Stomach (tissue), 4 donors: ENCODE measurements around the gene FAM200A.

ENCODE experiments used
- EP300 ChIP-seq: sonication (generic); formaldehyde crosslinking; IDR thresholded peaks from one replicate; pipeline ENCODE4 v1.6.1; 2017; ENCODE audit warnings: antibody characterized with exemption
- POLR2A ChIP-seq, 4 donors: fragments of 450-650 bp; IDR thresholded peaks; one replicate each; pipeline ENCODE4 v1.6.1; 2016; ENCODE audit warnings: antibody characterized with exemption in 4 of 4, control low read depth in 2 of 4, mild to moderate bottlenecking in 1 of 4, moderate library complexity in 1 of 4
- POLR2AphosphoS5 ChIP-seq, 3 donors: sonication (generic); formaldehyde crosslinking; IDR thresholded peaks; one replicate each; pipeline ENCODE4 v1.6.1; 2016; ENCODE audit warnings: antibody characterized with exemption in 3 of 3
- TF ChIP-seq, protein P1 (sequence below), 7 experiments: fragments of 450-650 bp in 4 of 7; fragments of 200-600 bp in 3 of 7; sonication (generic) in 3 of 7; IDR thresholded peaks; one replicate each; pipeline ENCODE4 v1.5.1; 2016 to 2019; ENCODE audit warnings: antibody characterized with exemption in 7 of 7, control low read depth in 2 of 7, mild to moderate bottlenecking in 1 of 7

DNA sequence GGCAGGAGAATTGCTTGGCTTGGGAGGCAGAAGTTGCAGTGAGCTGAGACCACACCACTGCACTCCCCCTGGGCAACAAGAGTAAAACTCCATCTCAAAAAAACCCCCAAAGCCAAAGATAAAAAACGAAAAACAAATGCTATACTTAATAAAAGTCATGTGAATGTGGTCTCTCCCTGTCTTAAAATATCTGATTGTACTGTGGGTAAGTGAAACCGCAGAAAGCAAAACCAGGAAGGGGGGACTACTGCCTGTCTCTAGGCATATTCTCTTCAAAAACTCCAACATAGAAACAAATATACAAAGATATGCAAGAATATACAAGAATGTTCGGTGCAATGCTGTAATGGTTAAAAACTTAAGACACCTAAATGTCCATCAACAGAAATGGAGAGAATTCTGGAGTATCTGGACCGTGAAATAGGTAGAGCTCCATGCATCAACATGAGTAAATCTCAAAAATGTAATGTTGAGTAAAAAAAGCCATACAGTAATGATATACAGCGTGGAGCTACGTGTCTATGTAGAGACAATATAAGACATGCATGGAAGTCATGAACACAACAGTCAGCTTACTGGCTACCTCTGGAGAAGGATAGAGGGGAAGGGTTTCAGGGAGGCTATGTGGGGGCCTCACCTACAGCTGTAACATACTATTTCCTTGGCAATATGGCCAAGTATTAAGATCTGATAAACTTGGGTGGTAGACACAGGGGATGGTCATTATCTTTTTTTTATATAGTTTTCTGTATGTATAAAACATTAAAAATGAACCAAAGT lies 54.0 kb downstream of the FAM200A start:
- TF ChIP-seq, protein P1, sequence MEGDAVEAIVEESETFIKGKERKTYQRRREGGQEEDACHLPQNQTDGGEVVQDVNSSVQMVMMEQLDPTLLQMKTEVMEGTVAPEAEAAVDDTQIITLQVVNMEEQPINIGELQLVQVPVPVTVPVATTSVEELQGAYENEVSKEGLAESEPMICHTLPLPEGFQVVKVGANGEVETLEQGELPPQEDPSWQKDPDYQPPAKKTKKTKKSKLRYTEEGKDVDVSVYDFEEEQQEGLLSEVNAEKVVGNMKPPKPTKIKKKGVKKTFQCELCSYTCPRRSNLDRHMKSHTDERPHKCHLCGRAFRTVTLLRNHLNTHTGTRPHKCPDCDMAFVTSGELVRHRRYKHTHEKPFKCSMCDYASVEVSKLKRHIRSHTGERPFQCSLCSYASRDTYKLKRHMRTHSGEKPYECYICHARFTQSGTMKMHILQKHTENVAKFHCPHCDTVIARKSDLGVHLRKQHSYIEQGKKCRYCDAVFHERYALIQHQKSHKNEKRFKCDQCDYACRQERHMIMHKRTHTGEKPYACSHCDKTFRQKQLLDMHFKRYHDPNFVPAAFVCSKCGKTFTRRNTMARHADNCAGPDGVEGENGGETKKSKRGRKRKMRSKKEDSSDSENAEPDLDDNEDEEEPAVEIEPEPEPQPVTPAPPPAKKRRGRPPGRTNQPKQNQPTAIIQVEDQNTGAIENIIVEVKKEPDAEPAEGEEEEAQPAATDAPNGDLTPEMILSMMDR (IDR thresholded peaks at IDR 0.05), result no peak
- TF ChIP-seq POLR2A (IDR thresholded peaks at IDR 0.05) (no peak), POLR2AphosphoS5 (IDR thresholded peaks at IDR 0.05) (no peak), EP300 (no peak)
